Thoracic aorta (tissue), 2 donors: Measurements from ENCODE around the gene LIMD2. TPM values are rescaled to one million over a fixed set of nuclear protein-coding genes. Genes with fewer than 3 reads are reported as not detected.

Source experiments
- ATAC-seq: fragments of 150-250 bp; one replicate; pipeline ENCODE4 v1.8.0; 2017; ENCODE audit warnings: low read depth; ENCODE audit not compliant: insufficient number of reproducible peaks, low FRiP score
- DNase-seq: peaks from one replicate; pipeline ENCODE4 v3.0.0-alpha.2; 2020; ENCODE audit warnings: low spot score
- H3K27ac ChIP-seq, 2 donors: fragments of 200-600 bp; sonication (generic); 1 replicate in 1 of 2; 2 replicates in 1 of 2; pipeline ENCODE4 v1.5.1; 2016; ENCODE audit warnings: mild to moderate bottlenecking in 2 of 2, moderate library complexity in 2 of 2
- H3K27me3 ChIP-seq: fragments of 200-600 bp; sonication (generic); replicated peaks from 2 replicates; pipeline ENCODE4 v1.6.0; 2016; ENCODE audit warnings: mild to moderate bottlenecking; ENCODE audit not compliant: insufficient read depth
- H3K36me3 ChIP-seq: fragments of 200-600 bp; sonication (generic); one replicate; pipeline ENCODE4 v1.5.1; 2016
- H3K4me1 ChIP-seq, 2 donors: fragments of 200-600 bp; sonication (generic); 1 replicate in 1 of 2; 2 replicates in 1 of 2; pipeline versions ENCODE4 v1.5.1 to v1.6.0; 2016; ENCODE audit warnings: low read depth in 2 of 2, mild to moderate bottlenecking in 1 of 2; ENCODE audit not compliant: control insufficient read depth in 1 of 2
- H3K4me3 ChIP-seq: fragments of 200-600 bp; sonication (generic); 2 replicates; pipeline ENCODE4 v1.5.1; 2016; ENCODE audit warnings: mild to moderate bottlenecking
- H3K9me3 ChIP-seq: fragments of 200-600 bp; sonication (generic); 2 replicates; pipeline ENCODE4 v1.5.1; 2016
- CTCF ChIP-seq: fragments of 200-600 bp; sonication (generic); IDR thresholded peaks from one replicate; pipeline ENCODE4 v1.5.1; 2019; ENCODE audit warnings: antibody characterized with exemption
- total RNA-seq, 2 donors: library from RNA; depleted of rRNA; stranded (reverse); fragments of >200 nt; gene quantifications; one replicate each; pipeline versions ENCODE4 v1.1.0 to v1.2.3, GENCODE V29; 2016

The LIMD2 gene
- total RNA-seq, 2 donors from 2014 or later = 26.2 to 29.6 TPM

GRCh38 chr17:63701868-63702720 is 2.2 kb upstream of the LIMD2 start:
- no peak for ATAC-seq

DNA sequence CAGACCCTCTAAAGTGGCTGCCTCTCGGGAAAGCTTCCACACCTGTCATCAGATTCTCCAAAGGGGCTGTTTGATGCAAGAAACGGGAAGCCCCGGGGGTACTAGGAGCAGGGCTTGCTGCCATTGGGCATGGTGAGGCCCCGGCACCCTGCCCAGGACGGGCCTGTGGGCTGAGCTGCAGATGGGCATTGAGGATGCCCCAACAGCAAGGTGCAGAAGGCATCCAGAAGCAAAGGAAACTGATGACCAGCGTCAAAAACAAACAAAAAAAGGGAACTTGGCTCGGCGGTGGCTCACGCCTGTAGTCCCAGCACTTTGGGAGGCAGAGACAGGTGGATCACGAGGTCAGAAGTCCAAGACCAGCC is 1.5 kb upstream of the LIMD2 start:
- peaks cover 15% of the 10 kb centered on the region for H3K36me3 ChIP-seq
- no peaks in the 10 kb centered on the region for H3K27me3 ChIP-seq
- no peak for TF ChIP-seq CTCF
- DNase-seq (no peak), ATAC-seq (no peak)
- H3K9me3 ChIP-seq = no peaks in the 10 kb centered on the region
- H3K4me3 ChIP-seq = peak overlapping the region; percentile 78
- H3K4me1 ChIP-seq = peaks cover 11 to 24% of the 10 kb centered on the region in 2 donors
- H3K27ac ChIP-seq = peak overlapping the region; percentile 82 to 83

More at GRCh38 chr17:63701868-63702720, 2.2 kb upstream of the LIMD2 start:
- Histone ChIP-seq H3K4me1 (peaks cover 11 to 24% of the 10 kb centered on the region in 2 donors), H3K36me3 (peaks cover 19% of the 10 kb centered on the region), H3K27me3 (no peaks in the 10 kb centered on the region), H3K27ac (no peak overlapping the region), H3K9me3 (no peaks in the 10 kb centered on the region), H3K4me3 (peak overlapping the region; percentile 78)
- no peak for DNase-seq
- no peak for TF ChIP-seq CTCF

- H3K27me3 ChIP-seq = no peaks in the 10 kb centered on the region
- DNase-seq = peak; percentile 60
- peaks cover 13% of the 10 kb centered on the region for H3K36me3 ChIP-seq
- peak overlapping the region; percentile 78 for H3K4me3 ChIP-seq
- no peak for ATAC-seq
- peaks cover 11 to 24% of the 10 kb centered on the region in 2 donors for H3K4me1 ChIP-seq
- peak overlapping the region; percentile 82 to 83 for H3K27ac ChIP-seq
- no peaks in the 10 kb centered on the region for H3K9me3 ChIP-seq
- peak; percentile 34 for TF ChIP-seq CTCF
Measured at GRCh38 chr17:63700528-63701455, 867 bp upstream of the LIMD2 start.

GRCh38 chr17:63698886-63699637 is 863 bp downstream of the LIMD2 start:
- TF ChIP-seq CTCF = no peak
- H3K4me1 ChIP-seq = peaks cover 11 to 24% of the 10 kb centered on the region in 2 donors
- no peak for ATAC-seq
- H3K9me3 ChIP-seq = no peaks in the 10 kb centered on the region
- H3K27me3 ChIP-seq = no peaks in the 10 kb centered on the region
- peaks cover 21% of the 10 kb centered on the region for H3K36me3 ChIP-seq
- DNase-seq = no peak
- H3K4me3 ChIP-seq = peak overlapping the region; percentile 78
- peak overlapping the region; percentile 64 to 68 for H3K27ac ChIP-seq
